SK-N-MC (cell line): ENCODE data around the gene RNLS.

Experiments used
- EZH2 ChIP-seq: fragments of 200-600 bp; sonication (generic); IDR thresholded peaks from one replicate; pipeline ENCODE4 v1.6.1; 2017; ENCODE audit warnings: antibody characterized with exemption
- FOXP2 ChIP-seq: optimal IDR thresholded peaks from 2 replicates; pipeline ENCODE3; 2011; ENCODE audit warnings: mild to moderate bottlenecking, moderate library complexity; ENCODE audit not compliant: insufficient read depth; ENCODE audit errors: extremely low read length, control extremely low read depth
- POLR2AphosphoS5 ChIP-seq: IDR thresholded peaks from 2 replicates; pipeline ENCODE4 v1.6.1; 2012; ENCODE audit warnings: mild to moderate bottlenecking, low read depth, low read length, borderline replicate concordance

DNA sequence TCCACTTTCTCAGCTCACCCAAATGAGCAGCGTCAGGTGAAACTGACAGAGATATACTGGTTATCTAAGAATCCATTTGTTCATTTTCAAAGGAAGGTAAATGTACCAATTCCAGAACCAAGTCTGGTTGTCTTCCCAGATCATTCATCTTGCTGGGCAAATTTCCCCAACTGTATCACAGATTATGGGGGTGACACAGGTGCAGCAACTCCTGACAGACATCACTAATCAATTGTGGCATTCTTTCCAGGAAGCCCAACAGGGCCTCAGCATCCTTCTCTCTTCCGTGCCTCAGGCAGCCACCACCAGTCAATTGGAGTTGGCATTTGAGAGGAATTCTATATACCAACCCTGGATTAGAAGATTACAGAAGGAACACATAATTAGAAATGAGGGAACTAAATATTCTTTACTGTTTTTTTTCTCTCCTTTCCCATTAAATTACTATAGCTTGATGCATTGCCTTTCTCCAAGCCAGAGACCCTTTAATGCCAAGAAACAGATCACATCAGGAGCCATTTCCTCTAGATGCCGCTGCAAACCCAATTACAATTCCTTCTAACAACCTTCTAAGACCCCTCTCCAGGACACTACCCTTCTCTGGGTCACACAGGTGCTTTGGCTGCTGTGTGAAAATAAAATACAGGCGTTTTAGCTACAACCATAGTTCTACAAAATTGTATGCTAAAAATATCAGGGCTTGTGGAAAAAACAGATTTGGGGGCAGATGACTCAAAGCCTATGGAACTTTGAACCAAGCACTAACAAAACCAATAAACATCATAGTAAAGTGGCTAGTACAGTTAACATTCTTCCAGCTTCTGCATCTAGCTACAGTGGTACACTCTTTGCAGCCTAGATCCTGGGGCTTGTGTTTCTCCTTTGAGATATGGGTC, 291.6 kb downstream of the RNLS start:
- TF ChIP-seq EZH2, result no peak
- TF ChIP-seq POLR2AphosphoS5, result no peak
- no peak for TF ChIP-seq FOXP2
